Suprapubic skin (tissue), 4 donors: ENCODE data around the gene FOXO6. TPM values are rescaled to one million over a fixed set of nuclear protein-coding genes. Genes with fewer than 3 reads are reported as not detected.

Experiments
- DNase-seq, 2 donors: peaks; one replicate each; pipeline ENCODE4 v3.0.0-alpha.2; 2019; ENCODE audit warnings: low spot score in 2 of 2
- H3K27ac ChIP-seq: fragments of 200-600 bp; sonication (generic); one replicate; pipeline ENCODE4 v1.5.1; 2019
- H3K27me3 ChIP-seq: fragments of 200-600 bp; sonication (generic); one replicate; pipeline ENCODE4 v1.5.1; 2019
- H3K36me3 ChIP-seq: fragments of 200-600 bp; sonication (generic); one replicate; pipeline ENCODE4 v1.5.1; 2019
- H3K4me1 ChIP-seq: fragments of 200-600 bp; sonication (generic); one replicate; pipeline ENCODE4 v1.5.1; 2019
- H3K4me3 ChIP-seq: fragments of 200-600 bp; sonication (generic); one replicate; pipeline ENCODE4 v1.5.1; 2019; ENCODE audit warnings: mild to moderate bottlenecking
- H3K9me3 ChIP-seq: fragments of 200-600 bp; sonication (generic); one replicate; pipeline ENCODE4 v1.5.1; 2019
- EP300 ChIP-seq: sonication (generic); formaldehyde crosslinking; IDR thresholded peaks from one replicate; pipeline ENCODE4 v1.6.1; 2017; ENCODE audit warnings: antibody characterized with exemption
- POLR2A ChIP-seq, 2 donors: fragments of 450-650 bp; IDR thresholded peaks; one replicate each; pipeline ENCODE4 v1.6.1; 2017; ENCODE audit warnings: antibody characterized with exemption in 2 of 2, mild to moderate bottlenecking in 2 of 2, moderate library complexity in 2 of 2
- POLR2AphosphoS5 ChIP-seq, 3 donors: sonication (generic); formaldehyde crosslinking; IDR thresholded peaks; one replicate each; pipeline ENCODE4 v1.6.1; 2017; ENCODE audit warnings: antibody characterized with exemption in 3 of 3
- WGBS: methylation state at CpG from one replicate; pipeline ENCODE4 v1.1.5; 2018; 5-methylcytosine and 5-hydroxymethylcytosine counted together
- total RNA-seq, 4 donors: library from RNA; depleted of rRNA; stranded (reverse); fragments of >200 nt; gene quantifications; one replicate each; pipeline ENCODE4 v1.1.0, GENCODE V29; 2016
- TF ChIP-seq, protein P1 (sequence below), 2 donors: fragments of 200-600 bp in 1 of 2; fragments of 450-650 bp in 1 of 2; sonication (generic) in 1 of 2; IDR thresholded peaks; one replicate each; pipeline ENCODE4 v1.5.1; 2016 to 2019; ENCODE audit warnings: antibody characterized with exemption in 2 of 2, mild to moderate bottlenecking in 1 of 2, moderate library complexity in 1 of 2

The FOXO6 gene
- total RNA-seq, 4 donors from 2014 or later = 1.4 to 2.8 (median 1.6) TPM

- no peaks in the 10 kb centered on the region for H3K9me3 ChIP-seq
- no peak overlapping the region for H3K27ac ChIP-seq
- DNase-seq = no peak
- H3K4me1 ChIP-seq = peaks cover 17% of the 10 kb centered on the region
- 85% methylated on average over 8 of the region's 12 CpGs for WGBS
- no peaks in the 10 kb centered on the region for H3K27me3 ChIP-seq
- TF ChIP-seq POLR2A (IDR thresholded peaks at IDR 0.05) = no peak
- TF ChIP-seq EP300 = no peak
- TF ChIP-seq, protein P1, sequence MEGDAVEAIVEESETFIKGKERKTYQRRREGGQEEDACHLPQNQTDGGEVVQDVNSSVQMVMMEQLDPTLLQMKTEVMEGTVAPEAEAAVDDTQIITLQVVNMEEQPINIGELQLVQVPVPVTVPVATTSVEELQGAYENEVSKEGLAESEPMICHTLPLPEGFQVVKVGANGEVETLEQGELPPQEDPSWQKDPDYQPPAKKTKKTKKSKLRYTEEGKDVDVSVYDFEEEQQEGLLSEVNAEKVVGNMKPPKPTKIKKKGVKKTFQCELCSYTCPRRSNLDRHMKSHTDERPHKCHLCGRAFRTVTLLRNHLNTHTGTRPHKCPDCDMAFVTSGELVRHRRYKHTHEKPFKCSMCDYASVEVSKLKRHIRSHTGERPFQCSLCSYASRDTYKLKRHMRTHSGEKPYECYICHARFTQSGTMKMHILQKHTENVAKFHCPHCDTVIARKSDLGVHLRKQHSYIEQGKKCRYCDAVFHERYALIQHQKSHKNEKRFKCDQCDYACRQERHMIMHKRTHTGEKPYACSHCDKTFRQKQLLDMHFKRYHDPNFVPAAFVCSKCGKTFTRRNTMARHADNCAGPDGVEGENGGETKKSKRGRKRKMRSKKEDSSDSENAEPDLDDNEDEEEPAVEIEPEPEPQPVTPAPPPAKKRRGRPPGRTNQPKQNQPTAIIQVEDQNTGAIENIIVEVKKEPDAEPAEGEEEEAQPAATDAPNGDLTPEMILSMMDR (IDR thresholded peaks at IDR 0.05) = no peak
- TF ChIP-seq POLR2AphosphoS5 (IDR thresholded peaks at IDR 0.05) = no peak
- no peaks in the 10 kb centered on the region for H3K36me3 ChIP-seq
- H3K4me3 ChIP-seq = no peak overlapping the region
Measured at GRCh38 chr1:41319807-41320711, 41.2 kb upstream of the FOXO6 start.

GRCh38 chr1:41320895-41321676 lies 40.1 kb upstream of the FOXO6 start:
- peaks cover 17% of the 10 kb centered on the region for H3K4me1 ChIP-seq
- 76% methylated on average over 19 of the region's 21 CpGs for WGBS
- no peaks in the 10 kb centered on the region for H3K27me3 ChIP-seq
- H3K27ac ChIP-seq = no peak overlapping the region
- H3K9me3 ChIP-seq = no peaks in the 10 kb centered on the region
- H3K4me3 ChIP-seq = no peak overlapping the region
- DNase-seq = no peak
- TF ChIP-seq, protein P1 (IDR thresholded peaks at IDR 0.05) = no peak
- TF ChIP-seq POLR2AphosphoS5 (IDR thresholded peaks at IDR 0.05) (no peak), POLR2A (IDR thresholded peaks at IDR 0.05) (no peak), EP300 (no peak)
- H3K36me3 ChIP-seq = no peaks in the 10 kb centered on the region

DNA sequence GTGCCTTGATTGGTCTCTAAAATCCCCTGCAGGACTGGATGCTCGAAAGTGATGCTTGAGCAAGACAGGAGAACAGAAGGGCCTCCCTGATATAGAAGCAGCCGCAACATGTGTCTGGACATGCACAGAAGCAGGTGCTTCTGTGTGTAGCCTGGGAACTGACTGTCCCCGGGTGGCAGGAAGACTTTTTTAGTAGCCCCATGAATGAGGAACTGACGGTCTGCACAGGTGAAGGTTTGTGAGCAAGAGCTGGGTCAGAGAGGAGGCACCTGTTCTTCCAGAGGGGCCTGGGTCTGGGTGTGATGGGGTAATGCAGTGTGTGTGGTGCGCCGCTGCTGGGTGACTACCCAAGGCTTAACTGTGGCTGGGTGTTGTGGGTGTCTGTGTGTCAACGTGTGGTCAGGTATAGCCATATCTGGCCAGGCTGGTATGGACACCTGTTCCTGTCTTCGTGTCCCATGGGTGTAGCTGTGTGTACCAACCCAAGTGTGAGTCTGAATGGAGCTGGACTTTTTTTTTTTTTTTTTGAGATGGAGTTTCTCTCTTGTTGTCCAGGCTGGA lies 39.1 kb upstream of the FOXO6 start:
- Histone ChIP-seq H3K9me3 (no peaks in the 10 kb centered on the region), H3K4me3 (no peak overlapping the region), H3K27ac (no peak overlapping the region), H3K27me3 (no peaks in the 10 kb centered on the region), H3K4me1 (peaks cover 17% of the 10 kb centered on the region), H3K36me3 (no peaks in the 10 kb centered on the region)
- WGBS = 90% methylated on average over 8 of the region's 8 CpGs
- TF ChIP-seq, protein P1 (IDR thresholded peaks at IDR 0.05) = no peak
- TF ChIP-seq POLR2A (IDR thresholded peaks at IDR 0.05) (no peak), POLR2AphosphoS5 (IDR thresholded peaks at IDR 0.05) (no peak), EP300 (no peak)
- no peak for DNase-seq

DNA sequence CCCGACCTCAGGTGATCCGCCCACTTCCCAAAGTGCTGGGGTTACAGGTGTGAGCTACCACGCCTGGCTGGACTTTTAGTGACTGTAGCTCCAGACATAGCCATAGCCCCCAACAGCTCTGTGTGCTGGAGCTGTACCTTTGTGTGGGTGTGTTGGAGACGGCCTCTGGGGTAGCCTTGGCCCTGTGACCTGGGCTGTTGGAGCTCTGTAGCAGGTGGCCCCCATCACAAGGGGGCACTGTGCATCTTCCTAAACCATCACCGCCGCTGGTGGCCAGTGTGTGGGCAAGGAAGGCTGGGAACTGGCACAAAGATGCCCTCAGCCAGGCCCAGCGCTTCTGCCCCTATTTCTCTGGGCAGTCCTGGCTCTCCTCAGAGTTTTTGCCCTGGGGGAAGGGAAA lies 38.4 kb upstream of the FOXO6 start:
- Histone ChIP-seq H3K27ac (no peak overlapping the region), H3K4me1 (peaks cover 17% of the 10 kb centered on the region), H3K27me3 (no peaks in the 10 kb centered on the region), H3K36me3 (no peaks in the 10 kb centered on the region), H3K9me3 (no peaks in the 10 kb centered on the region), H3K4me3 (no peak overlapping the region)
- WGBS = 86% methylated on average over 7 of the region's 7 CpGs
- DNase-seq = no peak
- TF ChIP-seq, protein P1 (IDR thresholded peaks at IDR 0.05) = peak in 1 of 2 donors; percentile 24
- TF ChIP-seq POLR2A (IDR thresholded peaks at IDR 0.05) = no peak

GRCh38 chr1:41323243-41323642 lies 38.0 kb upstream of the FOXO6 start:
- Histone ChIP-seq H3K9me3 (no peaks in the 10 kb centered on the region), H3K27ac (no peak overlapping the region), H3K27me3 (no peaks in the 10 kb centered on the region), H3K4me1 (peaks cover 17% of the 10 kb centered on the region), H3K36me3 (no peaks in the 10 kb centered on the region), H3K4me3 (no peak overlapping the region)
- no peak for TF ChIP-seq POLR2A (IDR thresholded peaks at IDR 0.05)
- TF ChIP-seq, protein P1 (IDR thresholded peaks at IDR 0.05) = no peak
- no peak for TF ChIP-seq EP300
- no peak for TF ChIP-seq POLR2AphosphoS5 (IDR thresholded peaks at IDR 0.05)
- no peak for DNase-seq
- 55% methylated on average over 5 of the region's 5 CpGs for WGBS
